Endodermal cell (in vitro differentiated cells): ENCODE data around the gene TMEM120A. TPM values are rescaled to one million over a fixed set of nuclear protein-coding genes. Genes with fewer than 3 reads are reported as not detected.

Source experiments
- DNase-seq: peaks from one replicate; pipeline ENCODE4 v3.0.0-alpha.2; 2017
- H3K27ac ChIP-seq: 2 replicates; pipeline ENCODE4 v1.5.1; 2013; ENCODE audit warnings: mild to moderate bottlenecking, low read depth, low read length, moderate library complexity
- H3K27me3 ChIP-seq: 2 replicates; pipeline ENCODE4 v1.6.1; 2013; ENCODE audit warnings: mild to moderate bottlenecking, low read length, moderate library complexity; ENCODE audit not compliant: insufficient read depth, control insufficient read depth, poor library complexity, severe bottlenecking
- H3K36me3 ChIP-seq: 2 replicates; pipeline ENCODE4 v1.7.0; 2013; ENCODE audit warnings: mild to moderate bottlenecking, low read length, moderate library complexity; ENCODE audit not compliant: control insufficient read depth, insufficient read depth
- H3K4me1 ChIP-seq: one replicate; pipeline ENCODE4 v1.7.0; 2013; ENCODE audit warnings: low read length; ENCODE audit not compliant: control insufficient read depth, insufficient read depth
- H3K4me3 ChIP-seq: 2 replicates; pipeline ENCODE4 v1.5.1; 2013; ENCODE audit warnings: mild to moderate bottlenecking, low read length, moderate library complexity
- H3K9ac ChIP-seq: 2 replicates; pipeline ENCODE4 v1.6.1; 2013; ENCODE audit warnings: mild to moderate bottlenecking, low read length, moderate library complexity; ENCODE audit not compliant: poor library complexity, severe bottlenecking; ENCODE audit errors: extremely low read depth
- H3K9me3 ChIP-seq: 2 replicates; pipeline ENCODE4 v1.6.1; 2013; ENCODE audit warnings: mild to moderate bottlenecking, low read length, moderate library complexity; ENCODE audit not compliant: control insufficient read depth
- H3K27ac Mint-ChIP-seq: 2 replicates; pipeline ENCODE4 v1.8.0; 2020; ENCODE audit warnings: mixed read lengths
- H3K27me3 Mint-ChIP-seq: 2 replicates; pipeline ENCODE4 v1.8.0; 2021; ENCODE audit warnings: mild to moderate bottlenecking, mixed read lengths; ENCODE audit not compliant: insufficient read depth
- H3K36me3 Mint-ChIP-seq: 2 replicates; pipeline ENCODE4 v1.8.0; 2020; ENCODE audit warnings: low read depth, mixed read lengths
- H3K4me1 Mint-ChIP-seq: 2 replicates; pipeline ENCODE4 v1.8.0; 2020; ENCODE audit warnings: mixed read lengths
- H3K4me3 Mint-ChIP-seq: 2 replicates; pipeline ENCODE4 v1.8.0; 2020; ENCODE audit warnings: mild to moderate bottlenecking, moderate library complexity, mixed read lengths
- H3K9me3 Mint-ChIP-seq: 2 replicates; pipeline ENCODE4 v1.8.0; 2020; ENCODE audit warnings: mild to moderate bottlenecking, mixed read lengths
- WGBS, 2 experiments: methylation state at CpG; one replicate each; pipeline versions ENCODE4 v1.1.5 to v1.1.7; 2013; ENCODE audit warnings: missing lambda C conversion rate in 2 of 2, mixed read lengths in 1 of 2; ENCODE audit not compliant: insufficient coverage in 1 of 2, insufficient read length in 1 of 2; 5-methylcytosine and 5-hydroxymethylcytosine counted together
- total RNA-seq, 2 donors: library from RNA; stranded (reverse); fragmentation: NEBNext Ultra II Directional in 1 of 2; extraction: Animal tissue kit (Norgen Biotek cat#: 25700) in 1 of 2; gene quantifications; 2 replicates in 1 of 2; 3 replicates in 1 of 2; pipeline ENCODE4 v1.2.1, GENCODE V29; 2021
- TF ChIP-seq, protein P1 (sequence below): fragments of 200-600 bp; sonication (generic); conservative IDR thresholded peaks from 2 replicates; pipeline ENCODE4 v1.5.0; 2021; ENCODE audit warnings: antibody characterized with exemption, mild to moderate bottlenecking

Gene TMEM120A
- total RNA-seq, 2 donors from 2014 or later, result 18.8 to 19.1 TPM

DNA sequence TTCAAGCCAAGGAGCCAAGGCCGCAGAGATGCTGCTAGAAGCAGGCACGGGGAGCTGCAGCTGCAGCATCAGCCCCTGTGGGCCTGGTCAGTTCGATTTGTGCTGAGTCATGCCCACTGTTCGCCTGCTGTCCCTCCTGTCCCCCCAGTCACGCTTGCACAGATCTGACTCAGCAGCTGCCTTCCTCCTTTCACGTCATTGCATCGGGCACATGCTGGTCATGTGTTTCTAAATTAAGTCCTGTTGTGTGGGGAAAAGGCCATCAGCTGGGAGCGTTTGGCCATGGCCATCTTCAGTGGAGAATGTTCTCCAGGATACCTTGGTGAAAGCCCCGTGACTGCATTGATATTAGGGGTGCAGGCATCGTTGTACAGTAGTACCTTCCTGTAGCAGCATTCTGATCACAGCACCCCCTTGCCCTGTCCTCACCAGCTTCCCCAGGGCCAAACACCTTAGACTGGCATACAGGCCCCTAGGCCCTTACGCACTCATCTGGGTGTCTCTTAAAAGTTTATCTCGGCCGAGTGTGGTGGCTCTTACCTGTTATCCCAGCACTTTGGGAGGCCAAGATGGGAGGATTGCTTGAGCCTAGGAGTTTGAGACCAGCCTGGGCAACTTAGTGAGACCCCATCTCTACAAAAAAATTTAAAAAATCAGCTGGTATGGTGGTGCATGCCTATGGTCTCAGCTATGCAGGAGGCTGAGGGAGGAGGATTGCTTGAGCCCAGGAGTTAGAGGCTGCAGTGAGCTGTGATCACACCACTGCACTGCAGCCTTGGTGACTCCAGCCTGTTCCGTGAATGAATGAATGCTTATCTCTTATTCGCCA lies 56.2 kb downstream of the TMEM120A start:
- peaks cover 18% of the 10 kb centered on the region for H3K36me3 ChIP-seq
- H3K4me3 ChIP-seq, result no peak overlapping the region
- no peaks in the 10 kb centered on the region for H3K4me1 ChIP-seq
- no peak overlapping the region for H3K9ac ChIP-seq
- H3K27me3 ChIP-seq, result no peaks in the 10 kb centered on the region
- WGBS, 2 experiments, result 86 to 92% methylated on average over 14 to 15 of the region's 15 CpGs
- H3K4me1 Mint-ChIP-seq, result no peaks in the 10 kb centered on the region
- DNase-seq, result no peak
- no peak overlapping the region for H3K4me3 Mint-ChIP-seq
- no peak overlapping the region for H3K27ac ChIP-seq
- H3K27ac Mint-ChIP-seq, result peak overlapping the region; percentile 27
- no peaks in the 10 kb centered on the region for H3K27me3 Mint-ChIP-seq
- no peaks in the 10 kb centered on the region for H3K9me3 ChIP-seq
- H3K36me3 Mint-ChIP-seq, result peaks cover 38% of the 10 kb centered on the region
- TF ChIP-seq, protein P1, sequence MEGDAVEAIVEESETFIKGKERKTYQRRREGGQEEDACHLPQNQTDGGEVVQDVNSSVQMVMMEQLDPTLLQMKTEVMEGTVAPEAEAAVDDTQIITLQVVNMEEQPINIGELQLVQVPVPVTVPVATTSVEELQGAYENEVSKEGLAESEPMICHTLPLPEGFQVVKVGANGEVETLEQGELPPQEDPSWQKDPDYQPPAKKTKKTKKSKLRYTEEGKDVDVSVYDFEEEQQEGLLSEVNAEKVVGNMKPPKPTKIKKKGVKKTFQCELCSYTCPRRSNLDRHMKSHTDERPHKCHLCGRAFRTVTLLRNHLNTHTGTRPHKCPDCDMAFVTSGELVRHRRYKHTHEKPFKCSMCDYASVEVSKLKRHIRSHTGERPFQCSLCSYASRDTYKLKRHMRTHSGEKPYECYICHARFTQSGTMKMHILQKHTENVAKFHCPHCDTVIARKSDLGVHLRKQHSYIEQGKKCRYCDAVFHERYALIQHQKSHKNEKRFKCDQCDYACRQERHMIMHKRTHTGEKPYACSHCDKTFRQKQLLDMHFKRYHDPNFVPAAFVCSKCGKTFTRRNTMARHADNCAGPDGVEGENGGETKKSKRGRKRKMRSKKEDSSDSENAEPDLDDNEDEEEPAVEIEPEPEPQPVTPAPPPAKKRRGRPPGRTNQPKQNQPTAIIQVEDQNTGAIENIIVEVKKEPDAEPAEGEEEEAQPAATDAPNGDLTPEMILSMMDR, result no peak
- H3K9me3 Mint-ChIP-seq, result peaks cover 6% of the 10 kb centered on the region

Other genes starting within 250 kb of the TMEM120A start
- 1 to 10 TPM; 1.2 to 2.9 TPM for gene CCL26, start 222.4 kb downstream of the TMEM120A start, total RNA-seq
- gene CCL24, start 180.8 kb downstream of the TMEM120A start, total RNA-seq, result not detected
- gene RHBDD2, start 115.6 kb downstream of the TMEM120A start, total RNA-seq, result 10 to 100 TPM; 51.6 to 68.9 TPM
- gene POR, start 79.4 kb downstream of the TMEM120A start, total RNA-seq, result 10 to 100 TPM; 85.2 to 92.9 TPM
- gene STYXL1, start 53.4 kb upstream of the TMEM120A start, total RNA-seq, result 10 to 100 TPM; 69.8 to 72.0 TPM
- gene MDH2, start 53.5 kb upstream of the TMEM120A start, total RNA-seq, result 100 to 1,000 TPM; 211 to 253 TPM
- gene SRRM3, start 207.3 kb upstream of the TMEM120A start, total RNA-seq, result 1 to 10 TPM; 4.1 to 5.0 TPM